ENCODE measurements around the gene STAT4.

The STAT4 gene

DNA sequence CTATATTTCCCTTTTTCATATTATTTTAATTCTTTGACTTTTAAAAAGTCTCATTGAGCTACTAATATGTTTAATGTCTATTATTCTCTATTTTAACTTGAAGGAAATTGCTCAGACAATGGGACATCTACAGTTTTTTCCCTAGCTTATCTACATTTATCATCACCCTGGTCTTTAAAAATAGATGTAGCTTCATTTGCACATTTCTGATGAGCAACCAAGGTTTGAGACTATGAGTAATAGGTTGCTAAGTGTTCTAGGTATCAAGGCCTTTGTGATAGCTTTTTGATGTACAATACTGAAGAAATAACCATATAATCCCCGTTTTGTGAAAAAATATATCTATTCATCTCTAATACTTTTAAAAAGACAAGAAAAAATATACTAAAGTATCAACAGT lies 47.0 kb downstream of the STAT4 start:
- no peak overlapping the region for H3K4me3 ChIP-seq (ENCODE audit: low read depth in 1 of 2, low read length in 2 of 2)
- H3K27ac ChIP-seq (ENCODE audit: low read depth, low read length): no peak overlapping the region
- no peaks in the 10 kb centered on the region for H3K9me3 ChIP-seq (ENCODE audit: control insufficient read depth in 1 of 2, low read length in 2 of 2)
- H3K27me3 ChIP-seq (ENCODE audit: control insufficient read depth in 1 of 2, insufficient read depth in 2 of 2, low read length in 2 of 2): no peaks in the 10 kb centered on the region
- no peak overlapping the region for H3K9ac ChIP-seq (ENCODE audit: low read depth in 1 of 2, low read length in 2 of 2)
- H3K36me3 ChIP-seq (ENCODE audit: control insufficient read depth in 1 of 2, insufficient read depth in 2 of 2, low read length in 2 of 2): no peaks in the 10 kb centered on the region
- H3K4me1 ChIP-seq (ENCODE audit: control insufficient read depth in 1 of 2, insufficient read depth in 2 of 2, low read length in 2 of 2): no peaks in the 10 kb centered on the region

GRCh38 chr2:191100216-191100615 lies 50.6 kb downstream of the STAT4 start:
- no peaks in the 10 kb centered on the region for H3K4me1 ChIP-seq (ENCODE audit: control insufficient read depth in 1 of 2, insufficient read depth in 2 of 2, low read length in 2 of 2)

DNA sequence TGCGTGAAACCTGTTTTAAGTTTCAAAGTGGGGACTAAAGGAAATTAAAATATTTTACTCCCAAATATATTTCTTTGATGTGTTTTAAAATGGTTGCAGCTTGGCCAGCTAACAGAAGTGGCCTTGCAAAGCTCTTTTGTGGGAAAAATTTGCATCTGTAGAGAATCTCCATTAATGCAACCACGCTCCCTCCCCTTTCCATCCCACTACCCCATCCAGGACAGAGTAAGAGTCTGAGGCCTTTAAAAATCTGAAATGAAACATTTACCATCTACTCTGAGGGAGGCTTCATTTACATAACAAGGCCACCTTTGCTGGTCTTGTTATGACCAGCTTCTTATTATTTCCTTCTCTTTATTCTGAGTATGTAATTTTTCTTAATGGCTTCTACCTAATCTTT lies 63.5 kb downstream of the STAT4 start:
- H3K27ac ChIP-seq (ENCODE audit: low read depth, low read length): no peak overlapping the region
- H3K27me3 ChIP-seq (ENCODE audit: control insufficient read depth in 1 of 2, insufficient read depth in 2 of 2, low read length in 2 of 2): no peaks in the 10 kb centered on the region
- H3K4me3 ChIP-seq (ENCODE audit: low read depth in 1 of 2, low read length in 2 of 2): no peak overlapping the region
- no peaks in the 10 kb centered on the region for H3K4me1 ChIP-seq (ENCODE audit: control insufficient read depth in 1 of 2, insufficient read depth in 2 of 2, low read length in 2 of 2)
- no peak overlapping the region for H3K9ac ChIP-seq (ENCODE audit: low read depth in 1 of 2, low read length in 2 of 2)
- no peaks in the 10 kb centered on the region for H3K36me3 ChIP-seq (ENCODE audit: control insufficient read depth in 1 of 2, insufficient read depth in 2 of 2, low read length in 2 of 2)
- no peaks in the 10 kb centered on the region for H3K9me3 ChIP-seq (ENCODE audit: control insufficient read depth in 1 of 2, low read length in 2 of 2)

More at GRCh38 chr2:191100216-191100615, 50.6 kb downstream of the STAT4 start:
- no peak overlapping the region for H3K27ac ChIP-seq (ENCODE audit: low read depth, low read length)
- no peaks in the 10 kb centered on the region for H3K9me3 ChIP-seq (ENCODE audit: control insufficient read depth in 1 of 2, low read length in 2 of 2)
- no peak overlapping the region for H3K9ac ChIP-seq (ENCODE audit: low read depth in 1 of 2, low read length in 2 of 2)
- no peak overlapping the region for H3K4me3 ChIP-seq (ENCODE audit: low read depth in 1 of 2, low read length in 2 of 2)
- H3K27me3 ChIP-seq (ENCODE audit: control insufficient read depth in 1 of 2, insufficient read depth in 2 of 2, low read length in 2 of 2): no peaks in the 10 kb centered on the region
- H3K36me3 ChIP-seq (ENCODE audit: control insufficient read depth in 1 of 2, insufficient read depth in 2 of 2, low read length in 2 of 2): no peaks in the 10 kb centered on the region

DNA sequence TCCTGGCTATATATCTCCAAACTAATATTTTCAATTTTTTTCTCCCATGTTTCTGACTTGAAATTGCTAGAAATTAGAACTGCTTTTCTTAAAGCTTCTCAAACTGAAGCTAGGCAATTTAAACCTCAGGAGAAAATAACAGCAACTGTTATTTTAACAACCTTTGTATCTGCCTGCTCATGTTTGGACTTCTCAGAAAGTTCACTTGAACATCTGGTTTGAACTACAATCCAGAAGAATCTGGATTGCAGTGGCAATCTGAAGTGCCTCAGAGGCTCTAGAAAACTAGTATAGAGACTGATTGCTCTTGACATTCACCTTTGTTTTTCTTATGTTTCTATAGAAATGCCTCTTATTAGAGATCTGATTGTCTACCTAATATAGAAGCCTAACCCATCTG lies 64.1 kb downstream of the STAT4 start:
- no peak overlapping the region for H3K9ac ChIP-seq (ENCODE audit: low read depth in 1 of 2, low read length in 2 of 2)
- no peak overlapping the region for H3K27ac ChIP-seq (ENCODE audit: low read depth, low read length)
- H3K4me1 ChIP-seq (ENCODE audit: control insufficient read depth in 1 of 2, insufficient read depth in 2 of 2, low read length in 2 of 2): no peaks in the 10 kb centered on the region
- H3K27me3 ChIP-seq (ENCODE audit: control insufficient read depth in 1 of 2, insufficient read depth in 2 of 2, low read length in 2 of 2): no peaks in the 10 kb centered on the region
- no peaks in the 10 kb centered on the region for H3K9me3 ChIP-seq (ENCODE audit: control insufficient read depth in 1 of 2, low read length in 2 of 2)
- H3K4me3 ChIP-seq (ENCODE audit: low read depth in 1 of 2, low read length in 2 of 2): no peak overlapping the region
- H3K36me3 ChIP-seq (ENCODE audit: control insufficient read depth in 1 of 2, insufficient read depth in 2 of 2, low read length in 2 of 2): no peaks in the 10 kb centered on the region

DNA sequence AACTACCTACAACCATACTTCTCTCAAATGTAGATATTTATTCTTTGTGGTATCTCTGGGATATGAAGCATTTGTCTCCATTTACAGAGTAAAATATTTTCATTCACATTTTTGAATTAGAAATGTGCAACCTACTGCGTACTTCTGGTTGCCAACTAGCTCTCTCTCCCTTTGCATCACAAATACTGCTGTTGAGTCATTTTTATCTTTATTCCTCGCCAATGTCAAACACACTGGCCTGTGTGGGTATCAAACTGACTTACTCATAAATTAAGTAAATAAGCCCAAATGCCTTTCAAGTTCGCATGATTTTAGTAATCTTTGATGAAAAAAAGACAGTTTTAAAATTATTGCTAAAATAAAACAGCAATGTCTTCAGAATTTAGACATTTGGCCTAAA lies 67.3 kb downstream of the STAT4 start:
- Histone ChIP-seq H3K4me3 (ENCODE audit: low read depth in 1 of 2, low read length in 2 of 2) (no peak overlapping the region), H3K27me3 (ENCODE audit: control insufficient read depth in 1 of 2, insufficient read depth in 2 of 2, low read length in 2 of 2) (no peaks in the 10 kb centered on the region), H3K36me3 (ENCODE audit: control insufficient read depth in 1 of 2, insufficient read depth in 2 of 2, low read length in 2 of 2) (no peaks in the 10 kb centered on the region), H3K9ac (ENCODE audit: low read depth in 1 of 2, low read length in 2 of 2) (no peak overlapping the region), H3K27ac (ENCODE audit: low read depth, low read length) (no peak overlapping the region), H3K4me1 (ENCODE audit: control insufficient read depth in 1 of 2, insufficient read depth in 2 of 2, low read length in 2 of 2) (no peaks in the 10 kb centered on the region), H3K9me3 (ENCODE audit: control insufficient read depth in 1 of 2, low read length in 2 of 2) (no peaks in the 10 kb centered on the region)

DNA sequence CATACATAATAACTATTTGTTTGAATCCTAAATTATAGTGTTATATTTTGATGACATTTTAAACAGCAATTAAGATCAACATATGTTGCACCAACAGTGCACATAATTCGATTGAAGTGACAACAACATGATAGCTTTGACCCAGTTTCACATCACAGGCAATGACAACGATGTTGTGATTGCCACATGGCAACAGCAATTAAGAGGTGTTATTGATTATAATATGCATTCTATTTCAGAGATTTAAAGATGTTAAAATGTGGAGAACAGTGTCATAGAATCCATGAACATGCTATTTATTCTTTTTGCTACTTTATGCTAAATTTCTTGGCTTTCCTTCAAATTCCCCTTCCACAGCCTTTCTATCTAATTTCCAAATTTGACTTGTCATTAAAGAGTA lies 68.5 kb downstream of the STAT4 start:
- Histone ChIP-seq H3K4me1 (ENCODE audit: control insufficient read depth in 1 of 2, insufficient read depth in 2 of 2, low read length in 2 of 2) (no peaks in the 10 kb centered on the region), H3K9ac (ENCODE audit: low read depth in 1 of 2, low read length in 2 of 2) (no peak overlapping the region), H3K36me3 (ENCODE audit: control insufficient read depth in 1 of 2, insufficient read depth in 2 of 2, low read length in 2 of 2) (no peaks in the 10 kb centered on the region), H3K4me3 (ENCODE audit: low read depth in 1 of 2, low read length in 2 of 2) (no peak overlapping the region), H3K9me3 (ENCODE audit: control insufficient read depth in 1 of 2, low read length in 2 of 2) (no peaks in the 10 kb centered on the region), H3K27me3 (ENCODE audit: control insufficient read depth in 1 of 2, insufficient read depth in 2 of 2, low read length in 2 of 2) (no peaks in the 10 kb centered on the region), H3K27ac (ENCODE audit: low read depth, low read length) (no peak overlapping the region)

DNA sequence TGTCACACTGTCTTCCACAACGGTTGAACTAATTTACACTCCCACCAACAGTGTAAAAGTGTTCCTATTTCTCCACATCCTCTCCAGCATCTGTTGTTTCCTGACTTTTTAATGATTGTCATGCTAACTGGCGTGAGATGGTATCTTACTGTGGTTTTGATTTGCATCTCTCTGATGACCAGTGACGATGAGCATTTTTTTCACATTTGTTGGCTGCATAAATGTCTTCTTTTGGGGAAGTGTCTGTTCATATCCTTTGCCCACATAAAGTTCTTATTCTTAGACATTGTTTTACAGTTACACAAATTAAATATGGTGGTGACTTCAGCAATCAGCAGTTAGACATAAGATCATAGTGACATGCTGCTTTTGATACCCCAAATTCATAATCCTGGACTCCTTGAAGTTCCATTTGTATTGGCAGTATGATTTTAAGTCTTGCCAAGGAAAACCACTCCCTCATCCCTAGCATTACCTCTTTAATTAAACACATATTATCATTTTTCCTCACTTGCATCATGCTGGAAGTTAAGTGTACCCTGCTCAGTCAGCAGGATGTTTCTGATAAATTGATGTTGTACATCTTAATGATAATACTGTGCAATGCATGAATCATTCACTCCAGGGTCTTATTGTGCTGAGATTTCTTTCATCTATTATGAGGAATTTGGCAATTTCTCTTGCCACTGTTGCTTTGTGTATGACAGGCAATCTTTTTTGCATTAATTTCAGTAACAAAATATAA lies 69.2 kb downstream of the STAT4 start:
- Histone ChIP-seq H3K9me3 (ENCODE audit: control insufficient read depth in 1 of 2, low read length in 2 of 2) (no peaks in the 10 kb centered on the region), H3K4me3 (ENCODE audit: low read depth in 1 of 2, low read length in 2 of 2) (no peak overlapping the region), H3K4me1 (ENCODE audit: control insufficient read depth in 1 of 2, insufficient read depth in 2 of 2, low read length in 2 of 2) (no peaks in the 10 kb centered on the region), H3K9ac (ENCODE audit: low read depth in 1 of 2, low read length in 2 of 2) (no peak overlapping the region), H3K27ac (ENCODE audit: low read depth, low read length) (no peak overlapping the region), H3K36me3 (ENCODE audit: control insufficient read depth in 1 of 2, insufficient read depth in 2 of 2, low read length in 2 of 2) (no peaks in the 10 kb centered on the region), H3K27me3 (ENCODE audit: control insufficient read depth in 1 of 2, insufficient read depth in 2 of 2, low read length in 2 of 2) (no peaks in the 10 kb centered on the region)

GRCh38 chr2:191078165-191078867 lies 72.5 kb downstream of the STAT4 start:
- Histone ChIP-seq H3K27ac (ENCODE audit: low read depth, low read length) (no peak overlapping the region), H3K9me3 (ENCODE audit: control insufficient read depth in 1 of 2, low read length in 2 of 2) (no peaks in the 10 kb centered on the region), H3K4me1 (ENCODE audit: control insufficient read depth in 1 of 2, insufficient read depth in 2 of 2, low read length in 2 of 2) (no peaks in the 10 kb centered on the region), H3K9ac (ENCODE audit: low read depth in 1 of 2, low read length in 2 of 2) (no peak overlapping the region), H3K4me3 (ENCODE audit: low read depth in 1 of 2, low read length in 2 of 2) (no peak overlapping the region), H3K36me3 (ENCODE audit: control insufficient read depth in 1 of 2, insufficient read depth in 2 of 2, low read length in 2 of 2) (no peaks in the 10 kb centered on the region), H3K27me3 (ENCODE audit: control insufficient read depth in 1 of 2, insufficient read depth in 2 of 2, low read length in 2 of 2) (no peaks in the 10 kb centered on the region)

DNA sequence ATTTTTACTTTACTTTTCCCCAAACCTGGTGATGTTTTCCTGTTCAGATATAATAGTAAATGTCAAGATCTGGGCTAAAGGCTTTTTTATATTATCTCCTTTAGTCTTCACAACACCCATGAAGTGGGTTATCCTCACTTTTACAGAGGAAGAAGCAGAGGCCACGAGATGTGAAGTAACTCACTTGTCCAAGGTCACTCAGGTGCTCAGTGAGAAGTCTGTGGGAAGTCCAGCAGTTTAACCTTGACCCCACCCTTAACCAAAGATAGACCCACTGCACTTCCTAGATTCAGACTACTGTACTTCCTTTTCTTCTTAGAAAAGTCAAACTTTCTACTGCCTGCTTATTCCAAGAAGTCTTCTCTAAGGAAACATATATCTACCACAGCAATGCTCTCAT lies 80.5 kb downstream of the STAT4 start:
- Histone ChIP-seq H3K9ac (ENCODE audit: low read depth in 1 of 2, low read length in 2 of 2) (no peak overlapping the region), H3K27me3 (ENCODE audit: control insufficient read depth in 1 of 2, insufficient read depth in 2 of 2, low read length in 2 of 2) (no peaks in the 10 kb centered on the region), H3K27ac (ENCODE audit: low read depth, low read length) (no peak overlapping the region), H3K36me3 (ENCODE audit: control insufficient read depth in 1 of 2, insufficient read depth in 2 of 2, low read length in 2 of 2) (no peaks in the 10 kb centered on the region), H3K9me3 (ENCODE audit: control insufficient read depth in 1 of 2, low read length in 2 of 2) (no peaks in the 10 kb centered on the region), H3K4me3 (ENCODE audit: low read depth in 1 of 2, low read length in 2 of 2) (no peak overlapping the region), H3K4me1 (ENCODE audit: control insufficient read depth in 1 of 2, insufficient read depth in 2 of 2, low read length in 2 of 2) (no peaks in the 10 kb centered on the region)

DNA sequence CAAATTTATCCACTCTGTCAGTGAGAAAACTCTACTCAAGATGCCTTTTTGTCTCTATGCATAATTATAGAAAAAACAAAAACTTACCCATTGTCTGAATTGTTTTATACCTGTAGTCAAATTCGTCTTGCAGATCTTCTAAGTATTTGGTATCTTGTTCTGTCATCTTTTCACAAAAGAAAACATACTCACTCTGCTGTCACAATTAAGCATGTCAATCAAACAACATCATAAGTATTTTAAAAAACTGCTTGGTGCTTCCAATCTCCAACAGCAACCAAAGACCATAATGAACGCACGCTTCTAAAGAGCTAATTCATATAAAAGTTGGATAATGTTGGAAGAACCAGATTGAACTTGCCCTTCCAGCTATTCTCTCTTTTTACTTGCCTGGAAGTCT lies 81.2 kb downstream of the STAT4 start:
- Histone ChIP-seq H3K9ac (ENCODE audit: low read depth in 1 of 2, low read length in 2 of 2) (no peak overlapping the region), H3K27ac (ENCODE audit: low read depth, low read length) (no peak overlapping the region), H3K9me3 (ENCODE audit: control insufficient read depth in 1 of 2, low read length in 2 of 2) (no peaks in the 10 kb centered on the region), H3K4me1 (ENCODE audit: control insufficient read depth in 1 of 2, insufficient read depth in 2 of 2, low read length in 2 of 2) (no peaks in the 10 kb centered on the region), H3K36me3 (ENCODE audit: control insufficient read depth in 1 of 2, insufficient read depth in 2 of 2, low read length in 2 of 2) (no peaks in the 10 kb centered on the region), H3K27me3 (ENCODE audit: control insufficient read depth in 1 of 2, insufficient read depth in 2 of 2, low read length in 2 of 2) (no peaks in the 10 kb centered on the region), H3K4me3 (ENCODE audit: low read depth in 1 of 2, low read length in 2 of 2) (no peak overlapping the region)

All from duodenal mucosa (tissue), 2 donors.